SK-N-SH (cell line): ENCODE results near the gene GGCT. TPM values are rescaled to one million over a fixed set of nuclear protein-coding genes. Genes with fewer than 3 reads are reported as not detected.

ENCODE experiments used
- CTCF ChIA-PET: fragments of 300-600, 350-600 bp; formaldehyde crosslinking; extraction: SDS; loops from one replicate; lab custom pipeline; 2021; lab: Yijun Ruan, JAX
- POLR2A ChIA-PET: fragments of 350-600 bp; sonication (Branson Sonifier 250); formaldehyde crosslinking; extraction: SDS; loops from one replicate; lab custom pipeline; 2020; ENCODE audit warnings: antibody characterized with exemption, inconsistent platforms; lab: Yijun Ruan, JAX
- DNase-seq: peaks from one replicate; pipeline ENCODE4 v3.0.0; 2012
- H2AFZ ChIP-seq: fragments of 200-600 bp; sonication (generic); 2 replicates; pipeline ENCODE4 v1.8.1; 2016; ENCODE audit warnings: antibody characterized with exemption, mild to moderate bottlenecking, low read depth
- H3F3A ChIP-seq: fragments of 200-600 bp; sonication (generic); replicated peaks from 2 replicates; pipeline ENCODE3; 2016; ENCODE audit warnings: antibody characterized with exemption, mild to moderate bottlenecking; ENCODE audit not compliant: insufficient read depth
- H3K27ac ChIP-seq, 2 experiments: fragments of 200-500 bp in 1 of 2; fragments of 200-600 bp in 1 of 2; sonication (Bioruptor generic) in 1 of 2; sonication (generic), shearing (Covaris generic) in 1 of 2; 2 replicates each; pipeline versions ENCODE4 v1.5.1 to v1.6.1; 2014 to 2016; ENCODE audit warnings: low read depth in 2 of 2, inconsistent platforms in 1 of 2, low read length in 1 of 2, mild to moderate bottlenecking in 1 of 2, mixed read lengths in 1 of 2
- H3K27me3 ChIP-seq: fragments of 200-600 bp; sonication (generic), shearing (Covaris generic); 2 replicates; pipeline ENCODE4 v1.6.1; 2016; ENCODE audit warnings: mixed run types; ENCODE audit not compliant: insufficient read depth
- H3K36me3 ChIP-seq, 2 experiments: fragments of 200-500 bp in 1 of 2; fragments of 200-600 bp in 1 of 2; sonication (Bioruptor generic) in 1 of 2; sonication (generic) in 1 of 2; replicated peaks in 1 of 2; 2 replicates each; pipeline versions ENCODE3 to v1.5.1; 2014 to 2016; ENCODE audit warnings: low read length in 1 of 2, mild to moderate bottlenecking in 1 of 2; ENCODE audit not compliant: insufficient read depth in 2 of 2, control insufficient read depth in 1 of 2
- H3K4me1 ChIP-seq, 2 experiments: fragments of 200-500 bp in 1 of 2; fragments of 200-600 bp in 1 of 2; sonication (Bioruptor generic) in 1 of 2; sonication (generic), shearing (Covaris generic) in 1 of 2; 2 replicates each; pipeline versions ENCODE4 v1.5.1 to v1.6.1; 2014 to 2016; ENCODE audit warnings: low read depth in 1 of 2, low read length in 1 of 2, mixed run types in 1 of 2; ENCODE audit not compliant: insufficient read depth in 2 of 2, control insufficient read depth in 1 of 2
- H3K4me2 ChIP-seq: fragments of 200-600 bp; sonication (generic), shearing (Covaris generic); 2 replicates; pipeline ENCODE4 v1.6.1; 2017; ENCODE audit warnings: mixed run types
- H3K4me3 ChIP-seq, 2 experiments: fragments of 200-500 bp in 1 of 2; fragments of 200-600 bp in 1 of 2; sonication (Bioruptor generic) in 1 of 2; sonication (generic), shearing (Covaris generic) in 1 of 2; 2 replicates each; pipeline versions ENCODE4 v1.5.1 to v1.8.1; 2014 to 2016; ENCODE audit warnings: low read depth in 2 of 2, inconsistent platforms in 1 of 2, low read length in 1 of 2, mild to moderate bottlenecking in 1 of 2, mixed read lengths in 1 of 2, moderate library complexity in 1 of 2
- H3K79me2 ChIP-seq: fragments of 200-600 bp; sonication (generic); 2 replicates; pipeline ENCODE4 v1.8.1; 2017; ENCODE audit warnings: mild to moderate bottlenecking; ENCODE audit not compliant: insufficient read depth
- H3K9ac ChIP-seq: fragments of 200-600 bp; sonication (generic); 2 replicates; pipeline ENCODE4 v1.6.1; 2017; ENCODE audit warnings: mixed run types
- H3K9me2 ChIP-seq: fragments of 200-600 bp; sonication (generic); 2 replicates; pipeline ENCODE4 v1.6.1; 2017; ENCODE audit warnings: mixed run types
- H3K9me3 ChIP-seq: fragments of 200-600 bp; sonication (generic); 2 replicates; pipeline ENCODE4 v1.6.1; 2017; ENCODE audit warnings: mixed run types, mild to moderate bottlenecking, moderate library complexity
- H4K20me1 ChIP-seq: fragments of 200-600 bp; sonication (generic); 2 replicates; pipeline ENCODE4 v1.6.1; 2017; ENCODE audit warnings: mild to moderate bottlenecking, mixed run types; ENCODE audit not compliant: insufficient read depth
- ELF1 ChIP-seq: IDR thresholded peaks from 2 replicates; pipeline ENCODE4 v1.4.0; 2012
- EZH2phosphoT487 ChIP-seq: fragments of 200-600 bp; sonication (generic); IDR thresholded peaks from 2 replicates; pipeline ENCODE4 v1.6.1; 2017; ENCODE audit warnings: low read depth, mixed run types, mild to moderate bottlenecking, antibody characterized with exemption, moderate library complexity, borderline replicate concordance
- FOSL2 ChIP-seq: IDR thresholded peaks from 2 replicates; pipeline ENCODE4 v1.4.0; 2012; ENCODE audit warnings: low read depth, mild to moderate bottlenecking, moderate library complexity, borderline replicate concordance
- FOXJ3 ChIP-seq: sonication (generic); formaldehyde crosslinking; IDR thresholded peaks from 2 replicates; pipeline ENCODE4 v1.5.1; 2020; ENCODE audit warnings: mild to moderate bottlenecking, missing genetic modification reagents
- FOXM1 ChIP-seq: IDR thresholded peaks from 2 replicates; pipeline ENCODE4 v1.4.0; 2012; ENCODE audit warnings: low read depth, mild to moderate bottlenecking
- GABPA ChIP-seq: IDR thresholded peaks from 2 replicates; pipeline ENCODE4 v1.4.0; 2012; ENCODE audit warnings: low read depth, mild to moderate bottlenecking
- GATA2 ChIP-seq: sonication (generic); formaldehyde crosslinking; IDR thresholded peaks from 2 replicates; pipeline ENCODE4 v1.5.0; 2020; ENCODE audit warnings: mild to moderate bottlenecking, missing genetic modification reagents
- JUND ChIP-seq: IDR thresholded peaks from 2 replicates; pipeline ENCODE4 v1.4.0; 2012
- MAX ChIP-seq: IDR thresholded peaks from 2 replicates; pipeline ENCODE4 v1.4.0; 2012; ENCODE audit warnings: low read depth
- MEF2A ChIP-seq: IDR thresholded peaks from 2 replicates; pipeline ENCODE4 v1.4.0; 2012; ENCODE audit warnings: low read depth, borderline replicate concordance
- MXI1 ChIP-seq: IDR thresholded peaks from 2 replicates; pipeline ENCODE4 v1.6.1; 2012; ENCODE audit warnings: mild to moderate bottlenecking, low read depth, low read length, improper control_type of control experiment
- NFIC ChIP-seq: IDR thresholded peaks from 2 replicates; pipeline ENCODE4 v1.4.0; 2012; ENCODE audit warnings: borderline replicate concordance
- NRF1 ChIP-seq: IDR thresholded peaks from 2 replicates; pipeline ENCODE4 v1.6.1; 2012; ENCODE audit warnings: low read depth, mild to moderate bottlenecking, low read length
- RAD21 ChIP-seq: IDR thresholded peaks from 2 replicates; pipeline ENCODE4 v1.6.1; 2012; ENCODE audit warnings: mild to moderate bottlenecking, low read length
- RCOR1 ChIP-seq: fragments of 150-350 bp; IDR thresholded peaks from 2 replicates; pipeline ENCODE4 v1.6.1; 2017; ENCODE audit warnings: antibody characterized with exemption, low read length
- RXRA ChIP-seq: IDR thresholded peaks from 2 replicates; pipeline ENCODE4 v1.4.0; 2012; ENCODE audit warnings: low read depth, mild to moderate bottlenecking, borderline replicate concordance
- SIN3A ChIP-seq: IDR thresholded peaks from 2 replicates; pipeline ENCODE4 v1.6.1; 2012; ENCODE audit warnings: low read depth, mild to moderate bottlenecking, low read length, moderate library complexity, borderline replicate concordance
- SMC3 ChIP-seq: IDR thresholded peaks from 2 replicates; pipeline ENCODE4 v1.6.1; 2012; ENCODE audit warnings: low read depth, low read length, improper control_type of control experiment
- TAF1 ChIP-seq: IDR thresholded peaks from 2 replicates; pipeline ENCODE4 v1.6.1; 2012; ENCODE audit warnings: low read depth, mild to moderate bottlenecking, low read length, moderate library complexity, borderline replicate concordance
- TEAD4 ChIP-seq: IDR thresholded peaks from 2 replicates; pipeline ENCODE4 v1.4.0; 2012; ENCODE audit warnings: mild to moderate bottlenecking, borderline replicate concordance; ENCODE audit not compliant: insufficient read depth
- ZBTB33 ChIP-seq: IDR thresholded peaks from 2 replicates; pipeline ENCODE4 v1.4.0; 2012; ENCODE audit warnings: low read depth, borderline replicate concordance
- WGBS: methylation state at CpG from one replicate; pipeline ENCODE4 v1.1.6; 2017; ENCODE audit warnings: low lambda C conversion rate; 5-methylcytosine and 5-hydroxymethylcytosine counted together
- polyA plus RNA-seq, 3 experiments: library from polyadenylated mRNA; depleted of rRNA; stranded (reverse); fragments of >200 nt; gene quantifications; 2 replicates each; pipeline ENCODE4 v1.2.3, GENCODE V29; 2012
- TF ChIP-seq, protein P1 (sequence below): IDR thresholded peaks from 2 replicates; pipeline ENCODE4 v1.4.0; 2012; ENCODE audit warnings: low read depth, borderline replicate concordance
- TF ChIP-seq, protein P2 (sequence below): fragments of 200-600 bp; sonication (generic); IDR thresholded peaks from 2 replicates; pipeline ENCODE4 v1.6.1; 2017; ENCODE audit warnings: antibody characterized with exemption, mild to moderate bottlenecking, moderate library complexity
- TF ChIP-seq, protein P3 (sequence below): fragments of 150-350 bp; IDR thresholded peaks from 2 replicates; pipeline ENCODE4 v1.6.1; 2016; ENCODE audit warnings: mild to moderate bottlenecking, low read depth, low read length
- TF ChIP-seq, protein P4 (sequence below): fragments of 150-350 bp; IDR thresholded peaks from 2 replicates; pipeline ENCODE4 v1.6.1; 2017; ENCODE audit warnings: antibody characterized with exemption, low read length, low read depth, borderline replicate concordance

The GGCT gene
- polyA plus RNA-seq, 1 of the 3 experiments (the other 2 are of a cell fraction), result 20.8 TPM

GRCh38 chr7:30522159-30522558, 17.5 kb upstream of the GGCT start (continued):
- TF ChIP-seq, protein P1, sequence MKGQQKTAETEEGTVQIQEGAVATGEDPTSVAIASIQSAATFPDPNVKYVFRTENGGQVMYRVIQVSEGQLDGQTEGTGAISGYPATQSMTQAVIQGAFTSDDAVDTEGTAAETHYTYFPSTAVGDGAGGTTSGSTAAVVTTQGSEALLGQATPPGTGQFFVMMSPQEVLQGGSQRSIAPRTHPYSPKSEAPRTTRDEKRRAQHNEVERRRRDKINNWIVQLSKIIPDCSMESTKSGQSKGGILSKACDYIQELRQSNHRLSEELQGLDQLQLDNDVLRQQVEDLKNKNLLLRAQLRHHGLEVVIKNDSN, result no peak
- TF ChIP-seq FOXM1, result no peak
- TF ChIP-seq, protein P2, sequence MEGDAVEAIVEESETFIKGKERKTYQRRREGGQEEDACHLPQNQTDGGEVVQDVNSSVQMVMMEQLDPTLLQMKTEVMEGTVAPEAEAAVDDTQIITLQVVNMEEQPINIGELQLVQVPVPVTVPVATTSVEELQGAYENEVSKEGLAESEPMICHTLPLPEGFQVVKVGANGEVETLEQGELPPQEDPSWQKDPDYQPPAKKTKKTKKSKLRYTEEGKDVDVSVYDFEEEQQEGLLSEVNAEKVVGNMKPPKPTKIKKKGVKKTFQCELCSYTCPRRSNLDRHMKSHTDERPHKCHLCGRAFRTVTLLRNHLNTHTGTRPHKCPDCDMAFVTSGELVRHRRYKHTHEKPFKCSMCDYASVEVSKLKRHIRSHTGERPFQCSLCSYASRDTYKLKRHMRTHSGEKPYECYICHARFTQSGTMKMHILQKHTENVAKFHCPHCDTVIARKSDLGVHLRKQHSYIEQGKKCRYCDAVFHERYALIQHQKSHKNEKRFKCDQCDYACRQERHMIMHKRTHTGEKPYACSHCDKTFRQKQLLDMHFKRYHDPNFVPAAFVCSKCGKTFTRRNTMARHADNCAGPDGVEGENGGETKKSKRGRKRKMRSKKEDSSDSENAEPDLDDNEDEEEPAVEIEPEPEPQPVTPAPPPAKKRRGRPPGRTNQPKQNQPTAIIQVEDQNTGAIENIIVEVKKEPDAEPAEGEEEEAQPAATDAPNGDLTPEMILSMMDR, result no peak
- no peak for TF ChIP-seq FOSL2
- no peak for TF ChIP-seq SMC3
- TF ChIP-seq FOXJ3, result no peak
- TF ChIP-seq MAX, result no peak
- no peak for TF ChIP-seq RXRA
- TF ChIP-seq NFIC, result no peak
- no peak for TF ChIP-seq JUND

DNA sequence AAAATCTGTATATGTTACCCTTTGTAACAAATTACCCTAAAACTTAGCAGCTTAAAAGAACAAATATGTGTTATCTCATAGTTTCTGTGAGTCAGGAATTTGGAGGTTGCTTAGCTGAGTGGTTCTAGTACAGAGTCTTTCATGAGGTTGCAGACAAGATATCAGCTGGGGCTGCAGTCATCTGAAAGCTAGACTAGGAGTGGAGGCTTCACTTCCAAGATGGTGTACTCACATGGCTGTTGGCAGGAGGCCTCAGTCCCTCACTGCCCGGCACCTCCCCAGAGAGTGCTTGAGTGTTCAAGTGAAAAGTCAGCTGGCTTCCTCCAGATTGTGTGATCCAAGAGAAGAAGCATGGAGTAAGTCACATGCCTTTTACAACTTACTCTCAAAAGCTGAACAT, 16.9 kb upstream of the GGCT start:
- no peak overlapping the region for H3K9ac ChIP-seq
- CTCF ChIA-PET, result interaction anchor here (1.0 to 4.1 kb wide), 5 partner anchors 10 to 246 kb away, joined by 5 to 28 read pairs (median 7); no protein-coding TSS in a partner anchor

More for the DNA sequence above, 16.9 kb upstream of the GGCT start:
- Histone ChIP-seq H3K79me2 (no peaks in the 10 kb centered on the region), H3K4me1 (no peaks in the 10 kb centered on the region; a peak in 1 of 4 replicates), H4K20me1 (no peaks in the 10 kb centered on the region), H2AFZ (no peak overlapping the region), H3K27ac (no peak overlapping the region), H3K36me3 (no peaks in the 10 kb centered on the region), H3K9me3 (no peaks in the 10 kb centered on the region), H3F3A (no peaks in the 10 kb centered on the region), H3K4me3 (no peak overlapping the region), H3K4me2 (no peak overlapping the region), H3K27me3 (no peaks in the 10 kb centered on the region), H3K9me2 (no peaks in the 10 kb centered on the region)
- no peak for DNase-seq
- TF ChIP-seq MEF2A, result no peak
- TF ChIP-seq RCOR1, result no peak
- TF ChIP-seq FOXM1, result no peak
- no peak for TF ChIP-seq EZH2phosphoT487
- TF ChIP-seq, protein P1, result no peak
- TF ChIP-seq, protein P3, sequence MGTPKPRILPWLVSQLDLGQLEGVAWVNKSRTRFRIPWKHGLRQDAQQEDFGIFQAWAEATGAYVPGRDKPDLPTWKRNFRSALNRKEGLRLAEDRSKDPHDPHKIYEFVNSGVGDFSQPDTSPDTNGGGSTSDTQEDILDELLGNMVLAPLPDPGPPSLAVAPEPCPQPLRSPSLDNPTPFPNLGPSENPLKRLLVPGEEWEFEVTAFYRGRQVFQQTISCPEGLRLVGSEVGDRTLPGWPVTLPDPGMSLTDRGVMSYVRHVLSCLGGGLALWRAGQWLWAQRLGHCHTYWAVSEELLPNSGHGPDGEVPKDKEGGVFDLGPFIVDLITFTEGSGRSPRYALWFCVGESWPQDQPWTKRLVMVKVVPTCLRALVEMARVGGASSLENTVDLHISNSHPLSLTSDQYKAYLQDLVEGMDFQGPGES, result no peak
- no peak for TF ChIP-seq NRF1
- TF ChIP-seq JUND, result no peak
- no peak for TF ChIP-seq SMC3
- no peak for TF ChIP-seq SIN3A
- TF ChIP-seq GATA2 (CRISPR knock-in tag), result no peak
- TF ChIP-seq ZBTB33, result no peak
- TF ChIP-seq GABPA, result no peak
- TF ChIP-seq RAD21, result no peak
- no peak for TF ChIP-seq TEAD4
- TF ChIP-seq, protein P4, sequence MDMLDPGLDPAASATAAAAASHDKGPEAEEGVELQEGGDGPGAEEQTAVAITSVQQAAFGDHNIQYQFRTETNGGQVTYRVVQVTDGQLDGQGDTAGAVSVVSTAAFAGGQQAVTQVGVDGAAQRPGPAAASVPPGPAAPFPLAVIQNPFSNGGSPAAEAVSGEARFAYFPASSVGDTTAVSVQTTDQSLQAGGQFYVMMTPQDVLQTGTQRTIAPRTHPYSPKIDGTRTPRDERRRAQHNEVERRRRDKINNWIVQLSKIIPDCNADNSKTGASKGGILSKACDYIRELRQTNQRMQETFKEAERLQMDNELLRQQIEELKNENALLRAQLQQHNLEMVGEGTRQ, result no peak
- no peak for TF ChIP-seq MXI1
- TF ChIP-seq RXRA, result no peak
- no peak for TF ChIP-seq TAF1
- TF ChIP-seq ELF1, result no peak
- WGBS, result 100% methylated on average over 1 of the region's 1 CpG
- POLR2A ChIA-PET, result no interaction called here
